Lung (tissue), 12 donors: ENCODE results near the gene MEAF6. TPM values are rescaled to one million over a fixed set of nuclear protein-coding genes. Genes with fewer than 3 reads are reported as not detected.

Source experiments
- ATAC-seq: fragments of 200-7000 bp; cut with Tn5 transposase; one replicate; pipeline ENCODE4 v1.9.1; 2020; ENCODE audit warnings: moderate number of reproducible peaks; ENCODE audit not compliant: insufficient read depth, low FRiP score
- DNase-seq, 3 donors: peaks; one replicate each; pipeline ENCODE4 v3.0.0-alpha.2; 2013 to 2017
- H3K27ac ChIP-seq, 2 donors: one replicate each; pipeline ENCODE4 v1.5.1; 2013; ENCODE audit warnings: mild to moderate bottlenecking in 2 of 2, moderate library complexity in 2 of 2, control low read depth in 1 of 2, inconsistent platforms in 1 of 2, low read depth in 1 of 2, low read length in 1 of 2
- H3K27me3 ChIP-seq, 3 donors: one replicate each; pipeline ENCODE4 v1.5.1; 2013; ENCODE audit warnings: low read length in 2 of 3; ENCODE audit not compliant: control insufficient read depth in 3 of 3, insufficient read depth in 3 of 3
- H3K36me3 ChIP-seq, 4 donors: one replicate each; pipeline ENCODE4 v1.5.1; 2013; ENCODE audit warnings: low read length in 4 of 4, mild to moderate bottlenecking in 1 of 4, moderate library complexity in 1 of 4; ENCODE audit not compliant: control insufficient read depth in 4 of 4, insufficient read depth in 4 of 4
- H3K4me1 ChIP-seq, 5 donors: one replicate each; pipeline ENCODE4 v1.5.1; 2013; ENCODE audit warnings: low read length in 5 of 5, mild to moderate bottlenecking in 2 of 5, moderate library complexity in 1 of 5; ENCODE audit not compliant: control insufficient read depth in 5 of 5, insufficient read depth in 5 of 5
- H3K4me3 ChIP-seq: one replicate; pipeline ENCODE4 v1.5.1; 2013; ENCODE audit warnings: mild to moderate bottlenecking, control low read depth, moderate library complexity
- H3K9ac ChIP-seq, 2 donors: one replicate each; pipeline ENCODE4 v1.5.1; 2013; ENCODE audit warnings: low read length in 2 of 2, control low read depth in 1 of 2; ENCODE audit not compliant: insufficient read depth in 1 of 2
- H3K9me3 ChIP-seq, 4 donors: one replicate each; pipeline ENCODE4 v1.5.1; 2013; ENCODE audit warnings: low read length in 3 of 4, mild to moderate bottlenecking in 1 of 4, moderate library complexity in 1 of 4; ENCODE audit not compliant: control insufficient read depth in 4 of 4, insufficient read depth in 3 of 4
- CTCF ChIP-seq: IDR thresholded peaks from 2 replicates; pipeline ENCODE4 v1.5.1; 2012; ENCODE audit warnings: mild to moderate bottlenecking; ENCODE audit errors: control extremely low read depth, extremely low read depth
- WGBS, 2 donors: extraction: QIAGEN DNeasy Blood & Tissue Kit; methylation state at CpG; one replicate each; pipeline ENCODE4 v1.1.7; 2013; 5-methylcytosine and 5-hydroxymethylcytosine counted together
- polyA plus RNA-seq, 2 donors: library from polyadenylated mRNA; stranded (reverse); fragments of 200-250 nt; gene quantifications; one replicate each; pipeline ENCODE4 v1.2.1, GENCODE V29; 2013
- total RNA-seq, 2 donors: library from RNA; depleted of rRNA in 1 of 2; stranded (reverse); fragments of >200 nt in 1 of 2; gene quantifications; one replicate each; pipeline ENCODE4 v1.2.1, GENCODE V29; 2014 to 2021
- donor health status: control.
- donor health status: control.
- donor health status: Bipolar disorder and iron deficiency.
- donor health status: healthy.
- donor health status: DM: yes; HTN: yes; CAD: no.

The MEAF6 gene
- total and polyA plus RNA-seq, 4 donors: 36.9 to 68.2 (median 58.8) TPM

DNA sequence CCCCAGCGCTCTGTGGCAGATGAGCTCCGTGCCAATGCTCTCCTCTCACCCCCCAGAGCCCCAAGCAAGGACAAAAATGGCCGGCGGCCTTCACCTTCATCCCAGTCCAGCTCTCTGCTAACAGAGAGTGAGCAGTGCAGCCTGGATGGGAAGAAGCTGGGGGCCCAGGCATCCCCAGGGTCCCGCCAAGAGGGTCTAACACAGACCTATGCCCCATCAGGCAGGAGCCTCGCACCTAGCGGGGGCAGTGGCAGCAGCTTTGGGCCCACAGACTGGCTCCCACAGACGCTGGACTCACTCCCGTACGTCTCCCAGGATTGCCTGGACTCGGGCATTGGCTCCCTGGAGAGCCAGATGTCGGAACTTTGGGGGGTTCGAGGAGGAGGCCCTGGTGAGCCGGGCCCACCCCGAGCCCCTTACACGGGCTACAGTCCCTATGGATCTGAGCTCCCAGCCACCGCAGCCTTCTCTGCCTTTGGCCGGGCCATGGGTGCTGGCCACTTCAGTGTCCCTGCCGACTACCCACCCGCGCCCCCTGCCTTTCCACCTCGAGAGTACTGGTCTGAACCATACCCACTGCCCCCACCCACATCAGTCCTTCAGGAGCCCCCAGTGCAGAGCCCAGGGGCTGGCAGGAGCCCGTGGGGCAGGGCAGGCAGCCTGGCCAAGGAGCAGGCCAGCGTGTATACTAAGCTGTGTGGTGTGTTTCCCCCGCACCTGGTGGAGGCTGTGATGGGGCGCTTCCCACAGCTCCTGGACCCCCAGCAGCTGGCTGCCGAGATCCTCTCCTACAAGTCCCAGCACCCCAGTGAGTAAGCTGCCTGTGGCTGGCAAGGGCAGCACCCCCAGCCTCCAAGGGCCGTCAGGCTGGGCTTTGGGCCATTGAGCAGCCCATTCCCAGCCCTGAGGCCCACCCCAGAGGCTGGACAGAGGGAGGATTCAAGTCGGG lies 31.5 kb downstream of the MEAF6 start:
- WGBS, 2 donors: 91 to 93% methylated on average over 29 of the region's 29 CpGs
- Histone ChIP-seq H3K9ac (no peak overlapping the region), H3K4me1 (peaks cover 2 to 31% (median 6%) of the 10 kb centered on the region in 5 donors), H3K27ac (peak overlapping the region in 1 of 2 donors; percentile 33), H3K9me3 (no peaks in the 10 kb centered on the region), H3K27me3 (no peaks in the 10 kb centered on the region), H3K36me3 (peaks cover 4 to 43% (median 9%) of the 10 kb centered on the region in 4 donors), H3K4me3 (no peak overlapping the region)
- TF ChIP-seq CTCF: no peak
- DNase-seq: no peak
- no peak for ATAC-seq

GRCh38 chr1:37482004-37482785 lies 32.4 kb downstream of the MEAF6 start:
- no peak overlapping the region for H3K27ac ChIP-seq
- peaks cover 2 to 33% (median 7%) of the 10 kb centered on the region in 5 donors for H3K4me1 ChIP-seq

DNA sequence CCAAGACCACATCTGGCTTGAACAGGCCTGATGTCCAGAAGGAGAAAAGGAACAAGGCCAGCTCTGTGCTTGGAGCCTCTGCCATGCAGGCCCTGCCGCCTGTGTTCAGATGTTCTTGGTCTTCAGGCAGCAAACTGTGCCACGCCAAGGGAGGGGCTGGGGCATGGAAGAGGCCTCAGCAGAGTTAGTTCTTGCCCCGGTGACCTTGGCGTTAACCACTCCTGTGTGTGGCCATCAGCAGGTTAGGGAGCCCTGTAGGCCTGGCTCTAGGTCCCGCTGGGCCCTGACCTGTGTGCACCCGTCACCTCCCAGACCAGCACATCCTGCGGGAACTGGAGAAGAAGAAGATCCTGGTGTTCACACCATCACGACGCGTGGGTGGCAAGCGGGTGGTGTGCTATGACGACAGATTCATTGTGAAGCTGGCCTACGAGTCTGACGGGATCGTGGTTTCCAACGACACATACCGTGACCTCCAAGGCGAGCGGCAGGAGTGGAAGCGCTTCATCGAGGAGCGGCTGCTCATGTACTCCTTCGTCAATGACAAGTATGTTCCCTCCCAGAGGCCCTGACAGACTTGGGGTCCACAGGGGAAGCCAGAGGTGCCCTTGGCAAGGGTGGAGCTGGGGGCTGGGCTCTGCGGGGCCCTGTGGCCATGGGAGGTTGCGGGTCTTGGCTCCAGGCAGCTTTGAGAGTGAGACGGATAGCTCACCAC lies 33.1 kb downstream of the MEAF6 start:
- WGBS, 2 donors: 73 to 83% methylated on average over 26 of the region's 26 CpGs
- no peak for TF ChIP-seq CTCF
- H3K27me3 ChIP-seq: no peaks in the 10 kb centered on the region
- H3K4me1 ChIP-seq: peaks cover 0 to 35% (median 9%) of the 10 kb centered on the region in 5 donors
- ATAC-seq (no peak), DNase-seq (no peak)
- no peak overlapping the region for H3K4me3 ChIP-seq
- no peaks in the 10 kb centered on the region for H3K9me3 ChIP-seq
- H3K27ac ChIP-seq: peak overlapping the region in 1 of 2 donors; percentile 10
- H3K9ac ChIP-seq: no peak overlapping the region
- peaks cover 4 to 47% (median 10%) of the 10 kb centered on the region in 4 donors for H3K36me3 ChIP-seq

More at GRCh38 chr1:37482004-37482785, 32.4 kb downstream of the MEAF6 start:
- Histone ChIP-seq H3K9me3 (no peaks in the 10 kb centered on the region), H3K27me3 (no peaks in the 10 kb centered on the region), H3K36me3 (peaks cover 4 to 47% (median 10%) of the 10 kb centered on the region in 4 donors), H3K4me3 (no peak overlapping the region), H3K9ac (no peak overlapping the region)
- WGBS, 2 donors: 89 to 90% methylated on average over 18 of the region's 18 CpGs
- ATAC-seq (no peak), DNase-seq (no peak)
- no peak for TF ChIP-seq CTCF
